Common myeloid progenitor, CD34-positive (primary cell): ENCODE results near the gene MC5R.

Source experiments
- CTCF ChIA-PET: fragments of 350-600 bp; sonication (Branson Sonifier 250); formaldehyde crosslinking; loops from one replicate; lab custom pipeline; 2021; ENCODE audit warnings: antibody characterized with exemption; lab: Charles Lee
- POLR2A ChIA-PET: fragments of 350-600 bp; sonication (Branson Sonifier 250); formaldehyde crosslinking; loops from one replicate; lab custom pipeline; 2021; ENCODE audit warnings: antibody characterized with exemption; lab: Charles Lee
- DNase-seq, 3 donors: peaks; one replicate each; pipeline versions ENCODE4 v3.0.0 to v3.0.0-alpha.2; 2013
- H3K27ac ChIP-seq, 2 experiments: 1 replicate in 1 of 2; 2 replicates in 1 of 2; pipeline ENCODE4 v1.7.0; 2013; ENCODE audit warnings: inconsistent platforms in 2 of 2, low read length in 2 of 2, mild to moderate bottlenecking in 2 of 2, low read depth in 1 of 2, moderate library complexity in 1 of 2; ENCODE audit not compliant: severe bottlenecking in 2 of 2, insufficient read depth in 1 of 2, poor library complexity in 1 of 2
- H3K27me3 ChIP-seq, 5 experiments: replicated peaks in 2 of 5; 1 replicate in 3 of 5; 2 replicates in 2 of 5; pipeline versions ENCODE4 v1.6.1 to v1.7.0; 2013; ENCODE audit warnings: low read length in 4 of 5, mild to moderate bottlenecking in 2 of 5, moderate library complexity in 2 of 5, inconsistent platforms in 1 of 5; ENCODE audit not compliant: insufficient read depth in 5 of 5, control insufficient read depth in 4 of 5
- H3K36me3 ChIP-seq, 4 experiments: 1 replicate in 2 of 4; 2 replicates in 2 of 4; pipeline versions ENCODE4 v1.6.1 to v1.7.0; 2013; ENCODE audit warnings: low read length in 3 of 4, control low read depth in 1 of 4, mild to moderate bottlenecking in 1 of 4; ENCODE audit not compliant: control insufficient read depth in 4 of 4, insufficient read depth in 4 of 4
- H3K4me1 ChIP-seq, 4 experiments: 1 replicate in 3 of 4; 2 replicates in 1 of 4; pipeline versions ENCODE4 v1.6.1 to v1.7.1; 2013; ENCODE audit warnings: low read length in 3 of 4, mild to moderate bottlenecking in 3 of 4, control low read depth in 1 of 4, inconsistent platforms in 1 of 4, moderate library complexity in 1 of 4; ENCODE audit not compliant: control insufficient read depth in 4 of 4, insufficient read depth in 4 of 4; ENCODE audit errors: control extremely low read depth in 1 of 4
- H3K4me3 ChIP-seq, 7 experiments: 1 replicate in 4 of 7; 2 replicates in 3 of 7; pipeline versions ENCODE4 v1.5.1 to v1.7.0; 2013; ENCODE audit warnings: mild to moderate bottlenecking in 7 of 7, low read length in 6 of 7, moderate library complexity in 6 of 7, inconsistent platforms in 2 of 7, low read depth in 2 of 7, control low read depth in 1 of 7; ENCODE audit not compliant: insufficient read depth in 4 of 7, control insufficient read depth in 1 of 7; ENCODE audit errors: extremely low read depth in 1 of 7
- H3K9me3 ChIP-seq, 5 experiments: 1 replicate in 4 of 5; 2 replicates in 1 of 5; pipeline versions ENCODE4 v1.6.1 to v1.7.1; 2013; ENCODE audit warnings: low read length in 4 of 5, mild to moderate bottlenecking in 2 of 5, inconsistent platforms in 1 of 5, low read depth in 1 of 5, moderate library complexity in 1 of 5; ENCODE audit not compliant: control insufficient read depth in 4 of 5, insufficient read depth in 2 of 5; ENCODE audit errors: control extremely low read depth in 1 of 5
- WGBS: methylation state at CpG from one replicate; pipeline ENCODE4 v1.1.5; 2013; ENCODE audit not compliant: insufficient coverage; 5-methylcytosine and 5-hydroxymethylcytosine counted together

The MC5R gene

GRCh38 chr18:13872932-13873331 is 49.0 kb downstream of the MC5R start:
- peaks cover 2 to 50% (median 19%) of the 10 kb centered on the region in 5 experiments for H3K27me3 ChIP-seq
- H3K9me3 ChIP-seq = no peaks in the 10 kb centered on the region
- ChIA-PET POLR2A (no interaction called here), CTCF (no interaction called here)
- H3K27ac ChIP-seq = no peak overlapping the region
- H3K4me3 ChIP-seq = no peak overlapping the region
- no peaks in the 10 kb centered on the region for H3K36me3 ChIP-seq
- H3K4me1 ChIP-seq = no peaks in the 10 kb centered on the region
- WGBS = 92% methylated on average over 2 of the region's 5 CpGs
- DNase-seq = no peak

- Histone ChIP-seq H3K27me3 (peaks cover 2 to 35% (median 9%) of the 10 kb centered on the region in 5 experiments), H3K36me3 (no peaks in the 10 kb centered on the region), H3K4me3 (no peak overlapping the region), H3K27ac (no peak overlapping the region), H3K4me1 (no peaks in the 10 kb centered on the region), H3K9me3 (no peaks in the 10 kb centered on the region)
- no CpG with 5 or more reads among the region's 4 CpGs for WGBS
- ChIA-PET CTCF (no interaction called here), POLR2A (no interaction called here)
- DNase-seq = no peak
Observed at GRCh38 chr18:13874558-13874957, 50.6 kb downstream of the MC5R start.
